ENCODE measurements around the gene NUP85. TPM values are rescaled to one million over a fixed set of nuclear protein-coding genes. Genes with fewer than 3 reads are reported as not detected.

NUP85 gene
- total RNA-seq, 4 donors from 2014 or later, result 34.0 to 52.8 (median 36.7) TPM

- H3K36me3 ChIP-seq, result peaks cover 0 to 41% (median 0%) of the 10 kb centered on the region in 3 donors
- no peaks in the 10 kb centered on the region for H3K27me3 ChIP-seq
- H3K4me1 ChIP-seq, result peaks cover 0 to 28% (median 7%) of the 10 kb centered on the region in 4 donors
- H3K4me3 ChIP-seq, result no peak overlapping the region
- H3K9me3 ChIP-seq, result no peaks in the 10 kb centered on the region
- H3K27ac ChIP-seq, result peak overlapping the region in 2 of 4 donors; percentile 6 to 59
- TF ChIP-seq, protein P1, sequence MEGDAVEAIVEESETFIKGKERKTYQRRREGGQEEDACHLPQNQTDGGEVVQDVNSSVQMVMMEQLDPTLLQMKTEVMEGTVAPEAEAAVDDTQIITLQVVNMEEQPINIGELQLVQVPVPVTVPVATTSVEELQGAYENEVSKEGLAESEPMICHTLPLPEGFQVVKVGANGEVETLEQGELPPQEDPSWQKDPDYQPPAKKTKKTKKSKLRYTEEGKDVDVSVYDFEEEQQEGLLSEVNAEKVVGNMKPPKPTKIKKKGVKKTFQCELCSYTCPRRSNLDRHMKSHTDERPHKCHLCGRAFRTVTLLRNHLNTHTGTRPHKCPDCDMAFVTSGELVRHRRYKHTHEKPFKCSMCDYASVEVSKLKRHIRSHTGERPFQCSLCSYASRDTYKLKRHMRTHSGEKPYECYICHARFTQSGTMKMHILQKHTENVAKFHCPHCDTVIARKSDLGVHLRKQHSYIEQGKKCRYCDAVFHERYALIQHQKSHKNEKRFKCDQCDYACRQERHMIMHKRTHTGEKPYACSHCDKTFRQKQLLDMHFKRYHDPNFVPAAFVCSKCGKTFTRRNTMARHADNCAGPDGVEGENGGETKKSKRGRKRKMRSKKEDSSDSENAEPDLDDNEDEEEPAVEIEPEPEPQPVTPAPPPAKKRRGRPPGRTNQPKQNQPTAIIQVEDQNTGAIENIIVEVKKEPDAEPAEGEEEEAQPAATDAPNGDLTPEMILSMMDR (IDR thresholded peaks at IDR 0.05), result no peak
- no peak for TF ChIP-seq POLR2A (IDR thresholded peaks at IDR 0.05)
- DNase-seq, result peak in 2 of 3 donors; percentile 62 to 69
These were observed 2.7 kb downstream of the NUP85 start for GRCh38 chr17:75208161-75208560.

DNA sequence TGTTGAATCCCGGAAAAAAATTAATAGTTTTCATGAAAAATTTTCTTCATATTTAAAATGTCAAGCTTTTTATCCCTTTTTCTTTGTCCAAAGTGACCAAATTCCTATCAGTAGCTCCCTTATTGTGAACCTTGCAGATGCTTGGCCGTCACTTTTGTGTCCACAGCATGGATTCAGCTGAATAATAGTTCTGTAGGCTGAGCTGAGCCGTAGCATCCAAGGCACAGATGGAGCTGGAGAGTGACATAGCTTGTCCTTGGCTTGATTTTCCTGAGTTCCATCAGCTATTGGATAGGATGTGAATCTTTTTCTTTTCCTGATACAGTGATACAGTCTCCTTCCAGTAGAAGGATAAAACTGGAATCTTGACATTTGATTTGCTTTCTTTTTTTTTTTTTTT, 3.6 kb downstream of the NUP85 start:
- no peak for DNase-seq
- Histone ChIP-seq H3K4me3 (no peak overlapping the region), H3K4me1 (peaks cover 0 to 28% (median 7%) of the 10 kb centered on the region in 4 donors), H3K27me3 (no peaks in the 10 kb centered on the region), H3K36me3 (peaks cover 0 to 50% (median 0%) of the 10 kb centered on the region in 3 donors), H3K9me3 (no peaks in the 10 kb centered on the region), H3K27ac (no peak overlapping the region)
- TF ChIP-seq, protein P1 (IDR thresholded peaks at IDR 0.05), result no peak
- TF ChIP-seq POLR2A (IDR thresholded peaks at IDR 0.05), result no peak

- Histone ChIP-seq H3K4me3 (no peak overlapping the region), H3K36me3 (peaks cover 0 to 78% (median 0%) of the 10 kb centered on the region in 3 donors), H3K27ac (no peak overlapping the region), H3K9me3 (no peaks in the 10 kb centered on the region), H3K27me3 (no peaks in the 10 kb centered on the region), H3K4me1 (no peaks in the 10 kb centered on the region)
- DNase-seq, result no peak
- TF ChIP-seq, protein P1 (IDR thresholded peaks at IDR 0.05), result no peak
- TF ChIP-seq POLR2A (IDR thresholded peaks at IDR 0.05), result no peak
These were observed 12.7 kb downstream of the NUP85 start for GRCh38 chr17:75218131-75218530.

- H3K4me3 ChIP-seq, result no peak overlapping the region
- no peaks in the 10 kb centered on the region for H3K27me3 ChIP-seq
- H3K9me3 ChIP-seq, result no peaks in the 10 kb centered on the region
- H3K36me3 ChIP-seq, result peaks cover 0 to 74% (median 0%) of the 10 kb centered on the region in 3 donors
- H3K4me1 ChIP-seq, result no peaks in the 10 kb centered on the region
- H3K27ac ChIP-seq, result no peak overlapping the region
- DNase-seq, result no peak
- TF ChIP-seq, protein P1 (IDR thresholded peaks at IDR 0.05), result no peak
- no peak for TF ChIP-seq POLR2A (IDR thresholded peaks at IDR 0.05)
These were observed 14.3 kb downstream of the NUP85 start for GRCh38 chr17:75219815-75220214.

- no peak for TF ChIP-seq POLR2A (IDR thresholded peaks at IDR 0.05)
- TF ChIP-seq, protein P1 (IDR thresholded peaks at IDR 0.05), result no peak
- H3K36me3 ChIP-seq, result peaks cover 0 to 71% (median 0%) of the 10 kb centered on the region in 3 donors
These were observed 19.5 kb downstream of the NUP85 start for GRCh38 chr17:75225016-75225415.

DNA sequence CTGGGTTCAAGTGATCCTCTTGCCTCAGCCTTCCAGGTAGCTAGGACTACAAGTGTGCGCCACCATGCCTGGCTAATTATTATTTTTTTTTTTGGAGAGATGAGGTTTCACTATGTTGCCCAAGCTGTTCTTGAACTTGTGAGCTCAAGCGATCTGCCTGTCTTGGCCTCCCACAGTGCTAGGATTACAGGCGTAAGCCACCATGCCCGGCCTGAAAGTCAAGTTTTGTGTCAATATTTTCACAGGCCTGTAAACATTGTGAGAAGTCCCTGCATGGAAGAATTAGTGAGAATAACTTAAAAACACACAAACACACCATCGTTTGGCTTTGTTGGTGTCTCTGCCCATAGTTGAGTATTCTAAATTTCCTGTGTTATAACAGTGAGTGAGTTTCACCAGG, 22.2 kb downstream of the NUP85 start:
- TF ChIP-seq, protein P1 (IDR thresholded peaks at IDR 0.05), result no peak
- TF ChIP-seq POLR2A (IDR thresholded peaks at IDR 0.05), result no peak
- Histone ChIP-seq H3K4me3 (no peak overlapping the region), H3K27me3 (no peaks in the 10 kb centered on the region), H3K4me1 (no peaks in the 10 kb centered on the region), H3K36me3 (peaks cover 0 to 90% (median 0%) of the 10 kb centered on the region in 3 donors), H3K27ac (no peak overlapping the region), H3K9me3 (no peaks in the 10 kb centered on the region)
- DNase-seq, result no peak

More at GRCh38 chr17:75225016-75225415, 19.5 kb downstream of the NUP85 start:
- Histone ChIP-seq H3K27me3 (no peaks in the 10 kb centered on the region), H3K4me1 (no peaks in the 10 kb centered on the region), H3K9me3 (no peaks in the 10 kb centered on the region), H3K4me3 (no peak overlapping the region), H3K27ac (no peak overlapping the region)
- no peak for DNase-seq
